GM10847 (cell line): ENCODE results near the gene FLYWCH2.

Experiments used
- POLR2A ChIP-seq: IDR thresholded peaks from 2 replicates; pipeline ENCODE4 v1.6.1; 2011; ENCODE audit not compliant: insufficient read length; ENCODE audit errors: extremely low read depth

FLYWCH2 gene

GRCh38 chr16:2866431-2866830, 16.6 kb upstream of the FLYWCH2 start:
- TF ChIP-seq POLR2A, result no peak

GRCh38 chr16:2867661-2867986, 15.4 kb upstream of the FLYWCH2 start:
- TF ChIP-seq POLR2A, result no peak

- peak; percentile 94 for TF ChIP-seq POLR2A
Measured at GRCh38 chr16:2867987-2868789, 14.8 kb upstream of the FLYWCH2 start.

- no peak for TF ChIP-seq POLR2A
Measured at GRCh38 chr16:2871926-2872325, 11.1 kb upstream of the FLYWCH2 start.

- no peak for TF ChIP-seq POLR2A
Measured at GRCh38 chr16:2874032-2874911, 8.7 kb upstream of the FLYWCH2 start.

- TF ChIP-seq POLR2A, result no peak
Measured at GRCh38 chr16:2874912-2875362, 8.1 kb upstream of the FLYWCH2 start.

- no peak for TF ChIP-seq POLR2A
Measured at GRCh38 chr16:2879854-2880508, 3.0 kb upstream of the FLYWCH2 start.

GRCh38 chr16:2881783-2882649, 999 bp upstream of the FLYWCH2 start:
- peak; percentile 25 for TF ChIP-seq POLR2A

- no peak for TF ChIP-seq POLR2A
Measured at GRCh38 chr16:2883458-2883908, 468 bp downstream of the FLYWCH2 start.

GRCh38 chr16:2884041-2884451, 1.0 kb downstream of the FLYWCH2 start:
- no peak for TF ChIP-seq POLR2A

- no peak for TF ChIP-seq POLR2A
Measured at GRCh38 chr16:2894231-2894630, 11.2 kb downstream of the FLYWCH2 start.

- TF ChIP-seq POLR2A, result no peak
Measured at GRCh38 chr16:2895813-2896212, 12.8 kb downstream of the FLYWCH2 start.

- TF ChIP-seq POLR2A, result no peak
Measured at GRCh38 chr16:2896480-2897010, 13.5 kb downstream of the FLYWCH2 start.

GRCh38 chr16:2897110-2897509, 14.1 kb downstream of the FLYWCH2 start:
- TF ChIP-seq POLR2A, result no peak

- TF ChIP-seq POLR2A, result no peak
Measured at GRCh38 chr16:2898831-2899563, 16.0 kb downstream of the FLYWCH2 start.
